Lung (tissue), 12 donors: ENCODE data around the gene B4GALNT4. TPM values are rescaled to one million over a fixed set of nuclear protein-coding genes. Genes with fewer than 3 reads are reported as not detected.

Source experiments
- ATAC-seq: fragments of 200-7000 bp; cut with Tn5 transposase; one replicate; pipeline ENCODE4 v1.9.1; 2020; ENCODE audit warnings: moderate number of reproducible peaks; ENCODE audit not compliant: insufficient read depth, low FRiP score
- DNase-seq, 3 donors: peaks; one replicate each; pipeline ENCODE4 v3.0.0-alpha.2; 2013 to 2017
- H3K27ac ChIP-seq, 2 donors: one replicate each; pipeline ENCODE4 v1.5.1; 2013; ENCODE audit warnings: mild to moderate bottlenecking in 2 of 2, moderate library complexity in 2 of 2, control low read depth in 1 of 2, inconsistent platforms in 1 of 2, low read depth in 1 of 2, low read length in 1 of 2
- H3K27me3 ChIP-seq, 3 donors: one replicate each; pipeline ENCODE4 v1.5.1; 2013; ENCODE audit warnings: low read length in 2 of 3; ENCODE audit not compliant: control insufficient read depth in 3 of 3, insufficient read depth in 3 of 3
- H3K36me3 ChIP-seq, 4 donors: one replicate each; pipeline ENCODE4 v1.5.1; 2013; ENCODE audit warnings: low read length in 4 of 4, mild to moderate bottlenecking in 1 of 4, moderate library complexity in 1 of 4; ENCODE audit not compliant: control insufficient read depth in 4 of 4, insufficient read depth in 4 of 4
- H3K4me1 ChIP-seq, 5 donors: one replicate each; pipeline ENCODE4 v1.5.1; 2013; ENCODE audit warnings: low read length in 5 of 5, mild to moderate bottlenecking in 2 of 5, moderate library complexity in 1 of 5; ENCODE audit not compliant: control insufficient read depth in 5 of 5, insufficient read depth in 5 of 5
- H3K4me3 ChIP-seq: one replicate; pipeline ENCODE4 v1.5.1; 2013; ENCODE audit warnings: mild to moderate bottlenecking, control low read depth, moderate library complexity
- H3K9ac ChIP-seq, 2 donors: one replicate each; pipeline ENCODE4 v1.5.1; 2013; ENCODE audit warnings: low read length in 2 of 2, control low read depth in 1 of 2; ENCODE audit not compliant: insufficient read depth in 1 of 2
- H3K9me3 ChIP-seq, 4 donors: one replicate each; pipeline ENCODE4 v1.5.1; 2013; ENCODE audit warnings: low read length in 3 of 4, mild to moderate bottlenecking in 1 of 4, moderate library complexity in 1 of 4; ENCODE audit not compliant: control insufficient read depth in 4 of 4, insufficient read depth in 3 of 4
- CTCF ChIP-seq: IDR thresholded peaks from 2 replicates; pipeline ENCODE4 v1.5.1; 2012; ENCODE audit warnings: mild to moderate bottlenecking; ENCODE audit errors: control extremely low read depth, extremely low read depth
- WGBS, 2 donors: extraction: QIAGEN DNeasy Blood & Tissue Kit; methylation state at CpG; one replicate each; pipeline ENCODE4 v1.1.7; 2013; 5-methylcytosine and 5-hydroxymethylcytosine counted together
- polyA plus RNA-seq, 2 donors: library from polyadenylated mRNA; stranded (reverse); fragments of 200-250 nt; gene quantifications; one replicate each; pipeline ENCODE4 v1.2.1, GENCODE V29; 2013
- total RNA-seq, 2 donors: library from RNA; depleted of rRNA in 1 of 2; stranded (reverse); fragments of >200 nt in 1 of 2; gene quantifications; one replicate each; pipeline ENCODE4 v1.2.1, GENCODE V29; 2014 to 2021
- donor health status: control.
- donor health status: control.
- donor health status: Bipolar disorder and iron deficiency.
- donor health status: healthy.
- donor health status: DM: yes; HTN: yes; CAD: no.

Gene B4GALNT4
- total and polyA plus RNA-seq, 4 donors: 1.4 to 6.8 (median 3.3) TPM

DNA sequence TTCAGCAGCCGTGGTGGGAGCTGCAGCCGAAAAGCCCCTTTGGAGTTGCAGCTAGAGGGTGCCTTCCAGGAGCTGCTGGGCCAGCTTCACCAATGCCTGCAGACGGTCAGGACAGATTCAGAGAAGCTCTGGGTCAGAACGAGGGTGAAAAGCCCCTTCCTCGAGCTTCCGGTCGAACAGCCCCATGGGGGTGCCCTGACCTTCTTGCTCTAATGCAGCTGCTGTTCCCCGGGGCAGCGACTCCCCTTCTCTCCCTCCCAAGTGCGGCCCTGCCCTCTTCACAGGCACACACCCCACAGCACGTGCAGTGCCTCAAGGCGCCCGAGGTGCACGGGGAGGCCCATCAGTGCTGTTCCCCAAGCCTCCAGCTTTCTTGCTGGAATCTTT lies 39.0 kb upstream of the B4GALNT4 start:
- TF ChIP-seq CTCF: no peak
- H3K9ac ChIP-seq: no peak overlapping the region
- ATAC-seq: no peak
- DNase-seq: no peak
- H3K36me3 ChIP-seq: no peaks in the 10 kb centered on the region
- H3K9me3 ChIP-seq: peaks cover 0 to 3% (median 0%) of the 10 kb centered on the region in 4 donors
- H3K27me3 ChIP-seq: no peaks in the 10 kb centered on the region
- 87 to 89% methylated on average over 14 of the region's 14 CpGs for WGBS, 2 donors
- peaks cover 0 to 38% (median 16%) of the 10 kb centered on the region in 5 donors for H3K4me1 ChIP-seq
- H3K27ac ChIP-seq: no peak overlapping the region
- H3K4me3 ChIP-seq: no peak overlapping the region

- ATAC-seq (no peak), DNase-seq (no peak)
- no peaks in the 10 kb centered on the region for H3K27me3 ChIP-seq
- TF ChIP-seq CTCF: no peak
- H3K36me3 ChIP-seq: no peaks in the 10 kb centered on the region
- no peak overlapping the region for H3K27ac ChIP-seq
- no peak overlapping the region for H3K4me3 ChIP-seq
- 80 to 85% methylated on average over 34 of the region's 34 CpGs for WGBS, 2 donors
- peaks cover 0 to 38% (median 15%) of the 10 kb centered on the region in 5 donors for H3K4me1 ChIP-seq
- H3K9me3 ChIP-seq: peaks cover 0 to 3% (median 0%) of the 10 kb centered on the region in 4 donors
- no peak overlapping the region for H3K9ac ChIP-seq
Measured at GRCh38 chr11:330694-331357, 38.5 kb upstream of the B4GALNT4 start.

- DNase-seq: no peak
- peaks cover 0 to 3% (median 0%) of the 10 kb centered on the region in 4 donors for H3K9me3 ChIP-seq
- H3K4me1 ChIP-seq: peaks cover 5 to 38% (median 15%) of the 10 kb centered on the region in 5 donors
- no peak for TF ChIP-seq CTCF
- no peak for ATAC-seq
- no peak overlapping the region for H3K4me3 ChIP-seq
- H3K27ac ChIP-seq: no peak overlapping the region
- H3K27me3 ChIP-seq: no peaks in the 10 kb centered on the region
- no peak overlapping the region for H3K9ac ChIP-seq
- WGBS, 2 donors: 83 to 84% methylated on average over 19 of the region's 19 CpGs
- no peaks in the 10 kb centered on the region for H3K36me3 ChIP-seq
Measured at GRCh38 chr11:331358-332060, 37.8 kb upstream of the B4GALNT4 start.
